Neural cell (in vitro differentiated cells): ENCODE results near the gene EVC. TPM values are rescaled to one million over a fixed set of nuclear protein-coding genes. Genes with fewer than 3 reads are reported as not detected.

ENCODE experiments used
- H2AFZ ChIP-seq: fragments of 200-600, 300-800 bp; sonication (generic), shearing (Covaris generic); 2 replicates; pipeline ENCODE4 v1.6.0; 2014; ENCODE audit warnings: low read depth, mild to moderate bottlenecking, antibody characterized with exemption, low read length, moderate library complexity
- H3F3A ChIP-seq: fragments of 200-600 bp; shearing (Covaris generic); 2 replicates; pipeline ENCODE4 v1.6.1; 2016; ENCODE audit warnings: mild to moderate bottlenecking, moderate library complexity, mixed read lengths, antibody characterized with exemption, low read length; ENCODE audit not compliant: insufficient read depth, poor library complexity, severe bottlenecking
- H3K27ac ChIP-seq: fragments of 200-600, 300-800 bp; sonication (generic), shearing (Covaris generic); 2 replicates; pipeline ENCODE4 v1.5.1; 2014; ENCODE audit warnings: mild to moderate bottlenecking, low read length, moderate library complexity
- H3K27me3 ChIP-seq: fragments of 300-800, 200-600 bp; sonication (generic), shearing (Covaris generic); 2 replicates; pipeline ENCODE4 v1.6.0; 2014; ENCODE audit warnings: mild to moderate bottlenecking, low read depth, low read length, moderate library complexity; ENCODE audit not compliant: insufficient read depth
- H3K36me3 ChIP-seq: fragments of 300-800, 200-600 bp; sonication (generic), shearing (Covaris generic); 2 replicates; pipeline ENCODE4 v1.5.1; 2014; ENCODE audit warnings: mild to moderate bottlenecking, antibody characterized with exemption, low read length, moderate library complexity; ENCODE audit not compliant: insufficient read depth
- H3K4me2 ChIP-seq: fragments of 300-800, 200-600 bp; sonication (generic), shearing (Covaris generic); 2 replicates; pipeline ENCODE4 v1.6.0; 2014; ENCODE audit warnings: mild to moderate bottlenecking, low read length
- H3K4me3 ChIP-seq: fragments of 300-800, 200-600 bp; sonication (generic), shearing (Covaris generic); 2 replicates; pipeline ENCODE4 v1.5.1; 2014; ENCODE audit warnings: mild to moderate bottlenecking, low read length, moderate library complexity
- H3K79me2 ChIP-seq: fragments of 200-600 bp; shearing (Covaris generic); replicated peaks from 2 replicates; pipeline ENCODE4 v1.6.0; 2014; ENCODE audit warnings: mild to moderate bottlenecking, low read length, moderate library complexity; ENCODE audit not compliant: insufficient read depth
- H3K9ac ChIP-seq: fragments of 300-800, 200-600 bp; sonication (generic), shearing (Covaris generic); 2 replicates; pipeline ENCODE4 v1.6.1; 2016; ENCODE audit warnings: mild to moderate bottlenecking, low read length, mixed read lengths
- H3K9me2 ChIP-seq: fragments of 200-600 bp; shearing (Covaris generic); 2 replicates; pipeline ENCODE4 v1.6.1; 2016; ENCODE audit warnings: mild to moderate bottlenecking, low read length, mixed read lengths; ENCODE audit not compliant: insufficient read depth
- H3K9me3 ChIP-seq: fragments of 200-600, 300-800 bp; sonication (generic), shearing (Covaris generic); 2 replicates; pipeline ENCODE4 v1.6.1; 2016; ENCODE audit warnings: mild to moderate bottlenecking, mixed run types, low read length, moderate library complexity, mixed read lengths
- H4K20me1 ChIP-seq: fragments of 200-600 bp; shearing (Covaris generic); 2 replicates; pipeline ENCODE4 v1.6.1; 2016; ENCODE audit warnings: mild to moderate bottlenecking, mixed run types; ENCODE audit not compliant: insufficient read depth
- EP300 ChIP-seq: fragments of 450-650 bp; conservative IDR thresholded peaks from 2 replicates; pipeline ENCODE4 v1.6.1; 2014; ENCODE audit warnings: antibody characterized with exemption, mild to moderate bottlenecking, moderate library complexity; ENCODE audit not compliant: poor library complexity, severe bottlenecking
- EZH2 ChIP-seq: fragments of 200-600, 300-800 bp; shearing (Covaris generic), sonication (generic); IDR thresholded peaks from 2 replicates; pipeline ENCODE4 v1.6.1; 2014; ENCODE audit warnings: antibody characterized with exemption, low read length, borderline replicate concordance, mild to moderate bottlenecking; ENCODE audit not compliant: insufficient read depth, poor library complexity, severe bottlenecking
- MXI1 ChIP-seq: fragments of 450-650 bp; conservative IDR thresholded peaks from 2 replicates; pipeline ENCODE4 v1.6.1; 2014; ENCODE audit warnings: antibody characterized with exemption, mild to moderate bottlenecking; ENCODE audit not compliant: poor library complexity, severe bottlenecking
- POLR2AphosphoS5 ChIP-seq: IDR thresholded peaks from 2 replicates; pipeline ENCODE4 v1.6.1; 2012
- RAD21 ChIP-seq: fragments of 450-650 bp; conservative IDR thresholded peaks from 2 replicates; pipeline ENCODE4 v1.6.1; 2014; ENCODE audit warnings: antibody characterized with exemption, mild to moderate bottlenecking, moderate library complexity
- SMC3 ChIP-seq: fragments of 450-650 bp; conservative IDR thresholded peaks from 2 replicates; pipeline ENCODE4 v1.6.1; 2014; ENCODE audit warnings: antibody characterized with exemption, mild to moderate bottlenecking, moderate library complexity; ENCODE audit not compliant: poor library complexity
- TAF1 ChIP-seq: IDR thresholded peaks from 2 replicates; pipeline ENCODE4 v1.6.1; 2012; ENCODE audit warnings: low read depth
- polyA plus RNA-seq: library from polyadenylated mRNA; depleted of rRNA; stranded (reverse); fragments of >200 nt; gene quantifications from 2 replicates; pipeline ENCODE4 v1.2.3, GENCODE V29; 2014
- TF ChIP-seq, protein P1 (sequence below): IDR thresholded peaks from 2 replicates; pipeline ENCODE4 v1.6.1; 2012; ENCODE audit warnings: borderline replicate concordance
- TF ChIP-seq, protein P2 (sequence below): fragments of 450-650 bp; IDR thresholded peaks from 2 replicates; pipeline ENCODE4 v1.5.1; 2014; ENCODE audit warnings: antibody characterized with exemption, mild to moderate bottlenecking, moderate library complexity; ENCODE audit not compliant: poor library complexity, severe bottlenecking

Gene EVC
- polyA plus RNA-seq, 1 donor from 2014 or later = 0.48 TPM

DNA sequence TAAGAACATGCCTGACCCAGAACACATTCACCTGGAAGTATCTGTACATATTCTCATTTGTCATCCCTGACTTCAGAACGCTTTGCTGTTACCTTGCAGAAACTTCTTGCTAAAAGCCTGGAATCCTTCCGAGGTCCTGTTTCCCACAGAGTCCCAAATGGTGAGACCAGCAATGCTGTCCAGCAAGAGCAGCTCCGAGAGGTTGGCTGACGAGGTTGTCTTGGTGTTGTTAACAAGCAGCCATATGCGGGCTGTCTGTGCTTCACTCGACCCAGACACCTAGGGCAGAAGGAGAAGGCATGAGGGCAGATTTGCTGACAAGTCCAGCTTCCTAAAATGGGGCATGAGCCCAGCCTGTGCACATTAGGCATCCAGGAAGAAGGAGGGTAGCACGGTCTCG lies 21.9 kb upstream of the EVC start:
- Histone ChIP-seq H2AFZ (no peak overlapping the region), H3K9me2 (no peaks in the 10 kb centered on the region), H3K36me3 (no peaks in the 10 kb centered on the region), H3K79me2 (no peaks in the 10 kb centered on the region), H4K20me1 (no peaks in the 10 kb centered on the region), H3K27me3 (no peaks in the 10 kb centered on the region), H3F3A (no peaks in the 10 kb centered on the region), H3K27ac (no peak overlapping the region), H3K9ac (no peak overlapping the region), H3K9me3 (no peaks in the 10 kb centered on the region), H3K4me2 (no peak overlapping the region), H3K4me3 (no peak overlapping the region)
- TF ChIP-seq POLR2AphosphoS5 (no peak), EP300 (no peak), EZH2 (no peak), TAF1 (no peak), SMC3 (no peak), MXI1 (no peak), RAD21 (no peak)
- TF ChIP-seq, protein P1, sequence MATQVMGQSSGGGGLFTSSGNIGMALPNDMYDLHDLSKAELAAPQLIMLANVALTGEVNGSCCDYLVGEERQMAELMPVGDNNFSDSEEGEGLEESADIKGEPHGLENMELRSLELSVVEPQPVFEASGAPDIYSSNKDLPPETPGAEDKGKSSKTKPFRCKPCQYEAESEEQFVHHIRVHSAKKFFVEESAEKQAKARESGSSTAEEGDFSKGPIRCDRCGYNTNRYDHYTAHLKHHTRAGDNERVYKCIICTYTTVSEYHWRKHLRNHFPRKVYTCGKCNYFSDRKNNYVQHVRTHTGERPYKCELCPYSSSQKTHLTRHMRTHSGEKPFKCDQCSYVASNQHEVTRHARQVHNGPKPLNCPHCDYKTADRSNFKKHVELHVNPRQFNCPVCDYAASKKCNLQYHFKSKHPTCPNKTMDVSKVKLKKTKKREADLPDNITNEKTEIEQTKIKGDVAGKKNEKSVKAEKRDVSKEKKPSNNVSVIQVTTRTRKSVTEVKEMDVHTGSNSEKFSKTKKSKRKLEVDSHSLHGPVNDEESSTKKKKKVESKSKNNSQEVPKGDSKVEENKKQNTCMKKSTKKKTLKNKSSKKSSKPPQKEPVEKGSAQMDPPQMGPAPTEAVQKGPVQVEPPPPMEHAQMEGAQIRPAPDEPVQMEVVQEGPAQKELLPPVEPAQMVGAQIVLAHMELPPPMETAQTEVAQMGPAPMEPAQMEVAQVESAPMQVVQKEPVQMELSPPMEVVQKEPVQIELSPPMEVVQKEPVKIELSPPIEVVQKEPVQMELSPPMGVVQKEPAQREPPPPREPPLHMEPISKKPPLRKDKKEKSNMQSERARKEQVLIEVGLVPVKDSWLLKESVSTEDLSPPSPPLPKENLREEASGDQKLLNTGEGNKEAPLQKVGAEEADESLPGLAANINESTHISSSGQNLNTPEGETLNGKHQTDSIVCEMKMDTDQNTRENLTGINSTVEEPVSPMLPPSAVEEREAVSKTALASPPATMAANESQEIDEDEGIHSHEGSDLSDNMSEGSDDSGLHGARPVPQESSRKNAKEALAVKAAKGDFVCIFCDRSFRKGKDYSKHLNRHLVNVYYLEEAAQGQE = no peak
- TF ChIP-seq, protein P2, sequence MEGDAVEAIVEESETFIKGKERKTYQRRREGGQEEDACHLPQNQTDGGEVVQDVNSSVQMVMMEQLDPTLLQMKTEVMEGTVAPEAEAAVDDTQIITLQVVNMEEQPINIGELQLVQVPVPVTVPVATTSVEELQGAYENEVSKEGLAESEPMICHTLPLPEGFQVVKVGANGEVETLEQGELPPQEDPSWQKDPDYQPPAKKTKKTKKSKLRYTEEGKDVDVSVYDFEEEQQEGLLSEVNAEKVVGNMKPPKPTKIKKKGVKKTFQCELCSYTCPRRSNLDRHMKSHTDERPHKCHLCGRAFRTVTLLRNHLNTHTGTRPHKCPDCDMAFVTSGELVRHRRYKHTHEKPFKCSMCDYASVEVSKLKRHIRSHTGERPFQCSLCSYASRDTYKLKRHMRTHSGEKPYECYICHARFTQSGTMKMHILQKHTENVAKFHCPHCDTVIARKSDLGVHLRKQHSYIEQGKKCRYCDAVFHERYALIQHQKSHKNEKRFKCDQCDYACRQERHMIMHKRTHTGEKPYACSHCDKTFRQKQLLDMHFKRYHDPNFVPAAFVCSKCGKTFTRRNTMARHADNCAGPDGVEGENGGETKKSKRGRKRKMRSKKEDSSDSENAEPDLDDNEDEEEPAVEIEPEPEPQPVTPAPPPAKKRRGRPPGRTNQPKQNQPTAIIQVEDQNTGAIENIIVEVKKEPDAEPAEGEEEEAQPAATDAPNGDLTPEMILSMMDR = no peak

DNA sequence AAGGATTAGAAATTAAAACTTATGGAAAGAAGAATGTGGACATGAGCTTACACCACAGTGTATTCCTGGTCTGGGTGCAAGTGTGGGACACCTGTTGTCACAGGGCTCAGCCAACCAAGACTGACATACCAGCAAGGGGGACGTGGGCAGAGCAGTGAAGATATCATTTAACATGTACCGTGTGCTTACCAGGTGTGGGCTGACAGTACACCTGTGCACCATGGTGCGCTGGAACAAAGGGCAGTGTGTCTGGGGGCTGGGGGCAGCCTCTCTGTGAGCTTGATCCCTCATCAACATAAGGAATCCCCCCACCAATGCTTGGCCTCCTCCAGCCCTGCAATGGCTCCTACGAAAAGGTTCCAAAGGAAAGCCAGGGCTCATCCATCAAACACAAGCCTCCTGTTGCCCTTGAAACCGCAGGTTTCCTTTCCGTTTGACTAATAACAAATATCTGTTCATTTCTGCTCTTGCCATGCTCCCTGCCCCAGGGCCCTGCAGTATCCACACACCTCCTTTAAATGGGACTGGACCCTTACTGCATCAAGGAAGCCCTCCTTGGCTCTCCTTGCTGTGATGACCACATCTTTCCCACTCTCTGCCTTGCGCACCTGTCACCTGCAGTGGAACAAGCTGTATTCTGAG lies 19.4 kb upstream of the EVC start:
- no peaks in the 10 kb centered on the region for H3K9me2 ChIP-seq

More for the DNA sequence above, 19.4 kb upstream of the EVC start:
- Histone ChIP-seq H3K36me3 (no peaks in the 10 kb centered on the region), H3K4me3 (no peak overlapping the region), H3K27ac (no peak overlapping the region), H3K4me2 (no peak overlapping the region), H2AFZ (no peak overlapping the region), H3K27me3 (no peaks in the 10 kb centered on the region), H3K79me2 (no peaks in the 10 kb centered on the region), H4K20me1 (no peaks in the 10 kb centered on the region), H3K9ac (no peak overlapping the region), H3K9me3 (no peaks in the 10 kb centered on the region), H3F3A (no peaks in the 10 kb centered on the region)
- TF ChIP-seq TAF1 = no peak
- TF ChIP-seq EZH2 = no peak
- no peak for TF ChIP-seq RAD21
- no peak for TF ChIP-seq EP300
- TF ChIP-seq MXI1 = no peak
- TF ChIP-seq, protein P1 = no peak
- no peak for TF ChIP-seq POLR2AphosphoS5
- TF ChIP-seq, protein P2 = no peak
- TF ChIP-seq SMC3 = no peak
